SK-N-MC (cell line): ENCODE measurements around the gene PRR33.

Source experiments
- EZH2 ChIP-seq: fragments of 200-600 bp; sonication (generic); IDR thresholded peaks from one replicate; pipeline ENCODE4 v1.6.1; 2017; ENCODE audit warnings: antibody characterized with exemption
- FOXP2 ChIP-seq: optimal IDR thresholded peaks from 2 replicates; pipeline ENCODE3; 2011; ENCODE audit warnings: mild to moderate bottlenecking, moderate library complexity; ENCODE audit not compliant: insufficient read depth; ENCODE audit errors: extremely low read length, control extremely low read depth
- POLR2AphosphoS5 ChIP-seq: IDR thresholded peaks from 2 replicates; pipeline ENCODE4 v1.6.1; 2012; ENCODE audit warnings: mild to moderate bottlenecking, low read depth, low read length, borderline replicate concordance

DNA sequence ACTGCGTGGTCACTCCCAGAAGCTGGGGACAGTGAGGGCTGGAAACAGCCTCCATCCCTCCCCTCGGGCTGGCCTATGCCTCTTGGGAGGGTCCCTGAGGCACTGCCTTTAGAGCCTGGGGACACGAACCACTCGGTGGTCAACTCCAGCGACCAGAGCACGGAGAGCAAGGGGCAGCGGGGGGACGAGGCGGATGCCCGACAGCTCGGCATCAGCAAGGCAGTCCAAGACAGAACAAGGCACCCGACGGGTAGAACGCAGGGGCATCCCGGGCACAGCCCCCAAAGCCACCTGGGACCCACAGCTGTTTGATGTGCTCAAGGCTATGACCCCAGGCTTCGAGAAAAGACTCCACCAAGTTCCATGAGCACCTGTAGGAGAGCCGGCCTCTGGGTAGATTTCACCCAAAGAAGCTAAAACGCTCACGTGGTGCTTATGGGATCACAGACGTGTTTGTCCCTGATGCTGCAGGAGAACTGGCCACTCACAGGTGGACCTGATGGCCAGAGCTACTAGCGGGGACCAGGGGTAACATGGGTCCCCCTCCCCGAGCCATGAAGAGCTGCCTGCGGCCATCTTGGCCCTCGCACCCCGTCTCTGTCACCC is 39.3 kb downstream of the PRR33 start:
- TF ChIP-seq EZH2 (no peak), POLR2AphosphoS5 (no peak), FOXP2 (no peak)
